ENCODE data around the gene CD163. TPM values are rescaled to one million over a fixed set of nuclear protein-coding genes. Genes with fewer than 3 reads are reported as not detected.

Gene CD163
- total RNA-seq, 1 experiment from 2014 or later = 0.64 TPM

DNA sequence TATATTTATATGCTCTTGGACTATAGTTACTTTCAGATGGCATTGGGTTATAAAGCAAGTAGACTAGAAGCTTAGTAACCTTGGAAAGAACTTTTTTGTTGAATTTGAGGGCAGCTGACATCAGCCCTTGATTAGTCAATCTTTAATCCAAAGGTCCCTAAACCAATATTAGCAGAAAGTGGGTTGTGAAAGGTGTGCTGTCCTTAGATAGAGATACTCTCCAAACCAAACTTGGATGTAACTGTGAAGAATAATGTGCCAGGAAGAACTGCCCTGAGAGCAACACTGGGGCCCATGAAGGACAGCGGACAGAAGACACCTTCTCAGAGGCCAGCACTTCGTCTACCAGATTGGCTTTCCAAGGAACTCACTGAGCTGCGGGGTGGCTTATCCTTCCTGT lies 10.6 kb downstream of the CD163 start:
- Histone ChIP-seq H3K9me3 (ENCODE audit: control insufficient read depth, insufficient read depth, low read depth, low read length) (no peaks in the 10 kb centered on the region), H3K4me1 (ENCODE audit: control insufficient read depth, insufficient read depth, low read length) (no peaks in the 10 kb centered on the region), H3K27ac (ENCODE audit: low read length) (no peak overlapping the region), H3K36me3 (ENCODE audit: control insufficient read depth, insufficient read depth, low read length) (no peaks in the 10 kb centered on the region), H3K27me3 (ENCODE audit: control insufficient read depth, insufficient read depth, low read length) (no peaks in the 10 kb centered on the region; the same call in none of the 2 replicates), H3K4me3 (ENCODE audit: low read depth in 2 of 2, low read length in 2 of 2) (no peak overlapping the region)
- no peak for TF ChIP-seq TCF7L2 (IDR thresholded peaks at IDR 0.05; ENCODE audit: low read depth, low read length)
- ChIA-PET CTCF (no interaction called here), POLR2A (no interaction called here)
- intact Hi-C loops (cut with micrococcal nuclease; ENCODE audit: unreplicated experiment) = no loop called here
- in situ Hi-C loops (cut with HindIII; ENCODE audit: low pct_unique_long_range_greater_than_20kb, low sequenced_read_pairs) = no loop called here
- ATAC-seq (no peak), DNase-seq (ENCODE audit: low read depth, low spot score) (no peak)
- BruUV-seq (replicated peaks) = no TSS peak

DNA sequence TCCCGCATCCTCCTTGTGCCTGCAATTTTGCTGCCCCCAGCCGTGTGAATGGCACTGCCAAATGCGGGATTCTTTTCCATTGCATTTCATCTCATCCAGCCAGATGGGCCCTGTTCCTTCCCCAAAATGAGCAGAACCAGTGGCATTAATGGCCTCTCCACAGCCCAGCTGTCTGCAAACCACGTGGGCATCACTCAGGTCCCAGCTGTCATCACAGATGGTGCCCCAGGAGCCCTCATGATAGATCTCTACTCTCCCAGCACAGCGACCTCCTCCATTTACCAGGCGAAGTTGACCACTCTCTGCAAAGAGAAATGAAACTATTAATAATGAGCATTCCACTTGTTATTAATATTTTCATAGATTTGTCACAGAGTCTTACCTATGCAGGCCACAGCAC lies 17.1 kb downstream of the CD163 start:
- ChIA-PET CTCF (no interaction called here), POLR2A (no interaction called here)
- no peaks in the 10 kb centered on the region; the same call in none of the 2 replicates for H3K27me3 ChIP-seq (ENCODE audit: control insufficient read depth, insufficient read depth, low read length)
- no peak overlapping the region for H3K4me3 ChIP-seq (ENCODE audit: low read depth in 2 of 2, low read length in 2 of 2)
- H3K9me3 ChIP-seq (ENCODE audit: control insufficient read depth, insufficient read depth, low read depth, low read length) = no peaks in the 10 kb centered on the region
- ATAC-seq = no peak
- no peak for TF ChIP-seq POLR2AphosphoS5 (IDR thresholded peaks at IDR 0.05; ENCODE audit: low read depth, low read length)
- TF ChIP-seq, protein P1, sequence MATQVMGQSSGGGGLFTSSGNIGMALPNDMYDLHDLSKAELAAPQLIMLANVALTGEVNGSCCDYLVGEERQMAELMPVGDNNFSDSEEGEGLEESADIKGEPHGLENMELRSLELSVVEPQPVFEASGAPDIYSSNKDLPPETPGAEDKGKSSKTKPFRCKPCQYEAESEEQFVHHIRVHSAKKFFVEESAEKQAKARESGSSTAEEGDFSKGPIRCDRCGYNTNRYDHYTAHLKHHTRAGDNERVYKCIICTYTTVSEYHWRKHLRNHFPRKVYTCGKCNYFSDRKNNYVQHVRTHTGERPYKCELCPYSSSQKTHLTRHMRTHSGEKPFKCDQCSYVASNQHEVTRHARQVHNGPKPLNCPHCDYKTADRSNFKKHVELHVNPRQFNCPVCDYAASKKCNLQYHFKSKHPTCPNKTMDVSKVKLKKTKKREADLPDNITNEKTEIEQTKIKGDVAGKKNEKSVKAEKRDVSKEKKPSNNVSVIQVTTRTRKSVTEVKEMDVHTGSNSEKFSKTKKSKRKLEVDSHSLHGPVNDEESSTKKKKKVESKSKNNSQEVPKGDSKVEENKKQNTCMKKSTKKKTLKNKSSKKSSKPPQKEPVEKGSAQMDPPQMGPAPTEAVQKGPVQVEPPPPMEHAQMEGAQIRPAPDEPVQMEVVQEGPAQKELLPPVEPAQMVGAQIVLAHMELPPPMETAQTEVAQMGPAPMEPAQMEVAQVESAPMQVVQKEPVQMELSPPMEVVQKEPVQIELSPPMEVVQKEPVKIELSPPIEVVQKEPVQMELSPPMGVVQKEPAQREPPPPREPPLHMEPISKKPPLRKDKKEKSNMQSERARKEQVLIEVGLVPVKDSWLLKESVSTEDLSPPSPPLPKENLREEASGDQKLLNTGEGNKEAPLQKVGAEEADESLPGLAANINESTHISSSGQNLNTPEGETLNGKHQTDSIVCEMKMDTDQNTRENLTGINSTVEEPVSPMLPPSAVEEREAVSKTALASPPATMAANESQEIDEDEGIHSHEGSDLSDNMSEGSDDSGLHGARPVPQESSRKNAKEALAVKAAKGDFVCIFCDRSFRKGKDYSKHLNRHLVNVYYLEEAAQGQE (IDR thresholded peaks at IDR 0.05; ENCODE audit: insufficient read depth in 1 of 2, low read depth in 2 of 2, low read length in 1 of 2) = no peak
- TF ChIP-seq, protein P2, sequence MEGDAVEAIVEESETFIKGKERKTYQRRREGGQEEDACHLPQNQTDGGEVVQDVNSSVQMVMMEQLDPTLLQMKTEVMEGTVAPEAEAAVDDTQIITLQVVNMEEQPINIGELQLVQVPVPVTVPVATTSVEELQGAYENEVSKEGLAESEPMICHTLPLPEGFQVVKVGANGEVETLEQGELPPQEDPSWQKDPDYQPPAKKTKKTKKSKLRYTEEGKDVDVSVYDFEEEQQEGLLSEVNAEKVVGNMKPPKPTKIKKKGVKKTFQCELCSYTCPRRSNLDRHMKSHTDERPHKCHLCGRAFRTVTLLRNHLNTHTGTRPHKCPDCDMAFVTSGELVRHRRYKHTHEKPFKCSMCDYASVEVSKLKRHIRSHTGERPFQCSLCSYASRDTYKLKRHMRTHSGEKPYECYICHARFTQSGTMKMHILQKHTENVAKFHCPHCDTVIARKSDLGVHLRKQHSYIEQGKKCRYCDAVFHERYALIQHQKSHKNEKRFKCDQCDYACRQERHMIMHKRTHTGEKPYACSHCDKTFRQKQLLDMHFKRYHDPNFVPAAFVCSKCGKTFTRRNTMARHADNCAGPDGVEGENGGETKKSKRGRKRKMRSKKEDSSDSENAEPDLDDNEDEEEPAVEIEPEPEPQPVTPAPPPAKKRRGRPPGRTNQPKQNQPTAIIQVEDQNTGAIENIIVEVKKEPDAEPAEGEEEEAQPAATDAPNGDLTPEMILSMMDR (IDR thresholded peaks at IDR 0.05) = no peak
- no peak for TF ChIP-seq TCF7L2 (IDR thresholded peaks at IDR 0.05; ENCODE audit: low read depth, low read length)
- TF ChIP-seq SIN3A (IDR thresholded peaks at IDR 0.05; ENCODE audit: borderline replicate concordance, insufficient read depth, low read depth, low read length) = no peak
- no peak overlapping the region for H3K27ac ChIP-seq (ENCODE audit: low read length)
- DNase-seq (ENCODE audit: low read depth, low spot score) = no peak
- no TSS peak for BruUV-seq (replicated peaks)
- H3K4me1 ChIP-seq (ENCODE audit: control insufficient read depth, insufficient read depth, low read length) = no peaks in the 10 kb centered on the region
- intact Hi-C loops (cut with micrococcal nuclease; ENCODE audit: unreplicated experiment) (no loop called here), in situ Hi-C loops (cut with HindIII; ENCODE audit: low pct_unique_long_range_greater_than_20kb, low sequenced_read_pairs) (no loop called here)
- H3K36me3 ChIP-seq (ENCODE audit: control insufficient read depth, insufficient read depth, low read length) = no peaks in the 10 kb centered on the region

DNA sequence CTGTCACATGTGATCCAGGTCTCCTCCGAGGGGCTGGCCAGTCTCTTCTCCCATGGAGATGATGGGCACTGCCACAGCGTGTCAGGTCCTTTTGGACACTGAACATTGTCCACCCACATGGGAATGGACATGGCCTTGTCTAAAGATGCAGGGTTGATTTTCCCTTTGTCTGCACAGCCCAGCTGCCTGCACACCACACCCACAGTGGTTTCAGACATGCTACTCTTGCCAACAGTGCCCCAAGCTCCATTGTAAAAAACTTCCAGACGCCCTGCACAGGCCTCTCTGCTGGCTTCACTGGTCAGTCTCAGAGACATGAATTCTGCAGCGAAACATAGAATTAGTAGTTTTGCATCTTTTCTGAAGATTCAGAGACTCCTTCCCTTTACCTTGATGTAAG lies 18.5 kb downstream of the CD163 start:
- POLR2A ChIA-PET = no interaction called here
- Histone ChIP-seq H3K36me3 (ENCODE audit: control insufficient read depth, insufficient read depth, low read length) (no peaks in the 10 kb centered on the region), H3K9me3 (ENCODE audit: control insufficient read depth, insufficient read depth, low read depth, low read length) (no peaks in the 10 kb centered on the region), H3K4me3 (ENCODE audit: low read depth in 2 of 2, low read length in 2 of 2) (no peak overlapping the region), H3K4me1 (ENCODE audit: control insufficient read depth, insufficient read depth, low read length) (no peaks in the 10 kb centered on the region), H3K27ac (ENCODE audit: low read length) (no peak overlapping the region), H3K27me3 (ENCODE audit: control insufficient read depth, insufficient read depth, low read length) (no peaks in the 10 kb centered on the region; the same call in none of the 2 replicates)
- DNase-seq (ENCODE audit: low read depth, low spot score) (no peak), ATAC-seq (no peak)
- in situ Hi-C loops (cut with HindIII; ENCODE audit: low pct_unique_long_range_greater_than_20kb, low sequenced_read_pairs) (no loop called here), intact Hi-C loops (cut with micrococcal nuclease; ENCODE audit: unreplicated experiment) (no loop called here)
- no TSS peak for BruUV-seq (replicated peaks)
- CTCF ChIA-PET = no interaction called here
- TF ChIP-seq TCF7L2 (IDR thresholded peaks at IDR 0.05; ENCODE audit: low read depth, low read length) = no peak
- TF ChIP-seq POLR2AphosphoS5 (IDR thresholded peaks at IDR 0.05; ENCODE audit: low read depth, low read length) = no peak
- TF ChIP-seq, protein P2 (IDR thresholded peaks at IDR 0.05) = no peak
- no peak for TF ChIP-seq SIN3A (IDR thresholded peaks at IDR 0.05; ENCODE audit: borderline replicate concordance, insufficient read depth, low read depth, low read length)
- TF ChIP-seq, protein P1 (IDR thresholded peaks at IDR 0.05; ENCODE audit: insufficient read depth in 1 of 2, low read depth in 2 of 2, low read length in 1 of 2) = no peak

All from Panc1 (cell line).